ENCODE data around the gene COA1.

DNA sequence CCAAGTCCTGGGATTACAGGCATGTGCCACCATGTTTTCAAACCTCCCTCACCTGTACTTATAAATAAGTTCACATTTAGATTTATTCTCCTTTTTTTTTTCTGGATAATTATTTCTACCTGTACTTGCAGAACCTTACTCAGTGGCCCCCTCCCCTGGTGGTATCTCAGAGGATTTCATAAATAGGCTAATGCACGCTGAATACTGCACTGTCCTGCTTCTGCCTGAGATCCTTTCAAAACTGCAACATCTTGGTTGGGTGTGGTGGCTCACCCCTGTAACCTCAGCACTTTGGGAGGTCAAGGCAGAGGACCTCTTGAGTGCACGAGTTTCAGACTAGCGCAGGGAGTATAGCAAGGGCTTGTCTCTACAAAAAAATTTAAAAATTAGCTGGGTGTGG is 24.5 kb upstream of the COA1 start:
- no peak for TF ChIP-seq POLR2A (IDR thresholded peaks at IDR 0.05)
- TF ChIP-seq, protein P1, sequence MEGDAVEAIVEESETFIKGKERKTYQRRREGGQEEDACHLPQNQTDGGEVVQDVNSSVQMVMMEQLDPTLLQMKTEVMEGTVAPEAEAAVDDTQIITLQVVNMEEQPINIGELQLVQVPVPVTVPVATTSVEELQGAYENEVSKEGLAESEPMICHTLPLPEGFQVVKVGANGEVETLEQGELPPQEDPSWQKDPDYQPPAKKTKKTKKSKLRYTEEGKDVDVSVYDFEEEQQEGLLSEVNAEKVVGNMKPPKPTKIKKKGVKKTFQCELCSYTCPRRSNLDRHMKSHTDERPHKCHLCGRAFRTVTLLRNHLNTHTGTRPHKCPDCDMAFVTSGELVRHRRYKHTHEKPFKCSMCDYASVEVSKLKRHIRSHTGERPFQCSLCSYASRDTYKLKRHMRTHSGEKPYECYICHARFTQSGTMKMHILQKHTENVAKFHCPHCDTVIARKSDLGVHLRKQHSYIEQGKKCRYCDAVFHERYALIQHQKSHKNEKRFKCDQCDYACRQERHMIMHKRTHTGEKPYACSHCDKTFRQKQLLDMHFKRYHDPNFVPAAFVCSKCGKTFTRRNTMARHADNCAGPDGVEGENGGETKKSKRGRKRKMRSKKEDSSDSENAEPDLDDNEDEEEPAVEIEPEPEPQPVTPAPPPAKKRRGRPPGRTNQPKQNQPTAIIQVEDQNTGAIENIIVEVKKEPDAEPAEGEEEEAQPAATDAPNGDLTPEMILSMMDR (IDR thresholded peaks at IDR 0.05): no peak
